GM10266 (cell line): ENCODE results near the gene SND1.

Source experiments
- DNase-seq: peaks from one replicate; pipeline ENCODE4 v3.0.0; 2012; ENCODE audit errors: extremely low spot score
- CTCF ChIP-seq: IDR thresholded peaks from 2 replicates; pipeline ENCODE4 v1.5.1; 2012; ENCODE audit warnings: mild to moderate bottlenecking, low read depth; ENCODE audit not compliant: control insufficient read depth, insufficient read depth; ENCODE audit errors: missing control alignments

The SND1 gene

GRCh38 chr7:128115821-128116723 lies 464.1 kb downstream of the SND1 start:
- no peak for TF ChIP-seq CTCF
- DNase-seq: no peak

- no peak for TF ChIP-seq CTCF
- DNase-seq: no peak
Measured at GRCh38 chr7:128116740-128117139, 464.7 kb downstream of the SND1 start.

GRCh38 chr7:128117691-128118090 lies 465.7 kb downstream of the SND1 start:
- DNase-seq: no peak

GRCh38 chr7:128119036-128119435 lies 467.0 kb downstream of the SND1 start:
- DNase-seq: no peak
- TF ChIP-seq CTCF: no peak

More at GRCh38 chr7:128117691-128118090, 465.7 kb downstream of the SND1 start:
- TF ChIP-seq CTCF: no peak

- no peak for TF ChIP-seq CTCF
- DNase-seq: no peak
Measured at GRCh38 chr7:128120116-128120515, 468.1 kb downstream of the SND1 start.

- no peak for TF ChIP-seq CTCF
- no peak for DNase-seq
Measured at GRCh38 chr7:128120976-128121490, 469.0 kb downstream of the SND1 start.
